GM12875 (cell line): ENCODE measurements around the gene GINS2.

Experiments
- H3K4me3 ChIP-seq: one replicate; pipeline ENCODE4 v1.5.1; 2011; ENCODE audit warnings: low read depth, low read length, control low read depth
- CTCF ChIP-seq: IDR thresholded peaks from 2 replicates; pipeline ENCODE4 v1.5.1; 2011; ENCODE audit warnings: low read depth, mild to moderate bottlenecking, control low read depth, inconsistent platforms, low read length, moderate library complexity, borderline replicate concordance; ENCODE audit not compliant: insufficient read depth

The GINS2 gene

GRCh38 chr16:85707528-85708095 lies 18.9 kb upstream of the GINS2 start:
- TF ChIP-seq CTCF: no peak
- H3K4me3 ChIP-seq: no peak overlapping the region

GRCh38 chr16:85706449-85707034 lies 17.8 kb upstream of the GINS2 start:
- TF ChIP-seq CTCF: no peak
- H3K4me3 ChIP-seq: no peak overlapping the region

GRCh38 chr16:85704900-85705846 lies 16.4 kb upstream of the GINS2 start:
- TF ChIP-seq CTCF: no peak
- H3K4me3 ChIP-seq: no peak overlapping the region

GRCh38 chr16:85704011-85704410 lies 15.3 kb upstream of the GINS2 start:
- H3K4me3 ChIP-seq: no peak overlapping the region
- no peak for TF ChIP-seq CTCF

- no peak for TF ChIP-seq CTCF
Observed at GRCh38 chr16:85699628-85700027, 10.9 kb upstream of the GINS2 start.

GRCh38 chr16:85698935-85699558 lies 10.3 kb upstream of the GINS2 start:
- no peak overlapping the region for H3K4me3 ChIP-seq
- TF ChIP-seq CTCF: no peak

More at GRCh38 chr16:85699628-85700027, 10.9 kb upstream of the GINS2 start:
- no peak overlapping the region for H3K4me3 ChIP-seq
